Fibroblast of villous mesenchyme (primary cell): ENCODE results near the gene RNF215. TPM values are rescaled to one million over a fixed set of nuclear protein-coding genes. Genes with fewer than 3 reads are reported as not detected.
"Not testable (repeated sequence)": the region's sequence is repeated elsewhere in the genome, so short reads cannot be mapped to it uniquely, and the experiment has no call there.

Experiments used
- DNase-seq: peaks from one replicate; pipeline ENCODE4 v3.0.0-alpha.2; 2010; ENCODE audit warnings: low read depth
- H3K4me3 ChIP-seq: 2 replicates; pipeline ENCODE4 v1.5.1; 2011; ENCODE audit warnings: low read depth, mild to moderate bottlenecking, low read length
- CTCF ChIP-seq: IDR thresholded peaks from 2 replicates; pipeline ENCODE4 v1.5.1; 2012; ENCODE audit warnings: low read depth, mild to moderate bottlenecking, low read length; ENCODE audit not compliant: insufficient read depth
- total RNA-seq: library from RNA; depleted of rRNA; stranded (reverse); fragments of >200 nt; gene quantifications from 2 replicates; pipeline ENCODE4 v1.2.3, GENCODE V29; 2012

The RNF215 gene
- total RNA-seq, 1 donor = 20.3 TPM

DNA sequence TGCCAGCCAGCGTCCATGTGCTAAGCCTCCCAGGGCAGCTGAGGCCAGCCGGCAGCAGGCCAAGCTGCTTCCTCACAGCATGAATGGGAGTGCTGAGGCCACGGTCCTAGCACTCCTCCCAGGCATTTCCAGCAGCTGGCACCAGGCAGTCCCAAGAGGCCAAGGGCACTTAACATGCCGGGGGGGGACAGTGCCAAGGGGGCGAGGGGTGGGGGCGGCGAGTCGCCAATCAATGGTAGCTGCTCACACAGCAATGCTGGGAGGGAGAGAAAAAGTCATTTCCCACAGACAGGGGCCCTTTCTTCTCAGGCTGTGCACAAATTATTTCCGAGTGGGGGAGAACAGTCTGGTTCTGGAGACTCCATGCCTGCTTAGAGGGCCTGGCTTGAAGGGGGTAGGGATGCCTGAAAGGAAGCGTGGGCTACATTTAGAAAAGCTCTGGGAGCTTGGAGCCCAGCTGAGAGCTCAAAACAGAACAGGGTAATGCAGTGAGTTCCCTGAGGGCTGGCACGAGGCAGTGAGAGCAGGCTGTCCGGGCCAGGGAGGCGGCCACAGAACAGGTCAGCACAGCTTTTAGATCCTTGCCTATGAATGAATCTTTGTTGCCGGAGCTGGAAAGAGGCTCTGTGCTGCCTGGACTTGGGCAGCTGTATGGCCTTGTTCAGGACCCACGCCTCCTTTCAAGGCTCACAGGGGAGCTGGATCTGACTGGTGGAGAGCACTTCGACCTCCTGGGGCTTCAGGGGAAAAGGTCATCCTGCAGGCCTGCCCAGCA lies 46.1 kb downstream of the RNF215 start:
- no peak overlapping the region for H3K4me3 ChIP-seq
- DNase-seq = no peak
- no peak for TF ChIP-seq CTCF

DNA sequence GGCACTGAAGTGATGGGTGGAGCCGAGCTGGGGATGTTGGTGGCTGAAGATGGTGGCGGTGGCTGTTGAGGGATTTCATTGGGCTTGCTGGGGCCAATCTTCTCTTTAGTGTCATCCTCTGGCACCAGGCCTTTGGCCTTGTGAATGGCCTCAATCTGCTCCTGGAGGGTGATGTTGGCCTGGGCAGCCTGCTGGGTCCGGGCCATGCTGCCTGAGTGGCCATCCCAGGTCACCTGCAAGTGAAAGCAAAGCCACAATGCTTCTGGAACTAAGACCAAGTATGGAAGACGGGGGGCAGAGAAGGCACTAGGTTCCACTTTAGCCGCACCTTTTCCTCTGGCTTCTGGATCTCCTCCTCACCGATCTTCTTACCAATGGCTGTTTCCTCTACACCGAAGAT lies 48.4 kb downstream of the RNF215 start:
- H3K4me3 ChIP-seq = no peak overlapping the region
- no peak for DNase-seq
- TF ChIP-seq CTCF = no peak

- H3K4me3 ChIP-seq, DNase-seq: not testable (repeated sequence)
Measured at GRCh38 chr22:30338341-30338740, 48.9 kb downstream of the RNF215 start.

- H3K4me3 ChIP-seq = no peak overlapping the region
- DNase-seq = no peak
- TF ChIP-seq CTCF = no peak
Measured at GRCh38 chr22:30337461-30337778, 49.8 kb downstream of the RNF215 start.

DNA sequence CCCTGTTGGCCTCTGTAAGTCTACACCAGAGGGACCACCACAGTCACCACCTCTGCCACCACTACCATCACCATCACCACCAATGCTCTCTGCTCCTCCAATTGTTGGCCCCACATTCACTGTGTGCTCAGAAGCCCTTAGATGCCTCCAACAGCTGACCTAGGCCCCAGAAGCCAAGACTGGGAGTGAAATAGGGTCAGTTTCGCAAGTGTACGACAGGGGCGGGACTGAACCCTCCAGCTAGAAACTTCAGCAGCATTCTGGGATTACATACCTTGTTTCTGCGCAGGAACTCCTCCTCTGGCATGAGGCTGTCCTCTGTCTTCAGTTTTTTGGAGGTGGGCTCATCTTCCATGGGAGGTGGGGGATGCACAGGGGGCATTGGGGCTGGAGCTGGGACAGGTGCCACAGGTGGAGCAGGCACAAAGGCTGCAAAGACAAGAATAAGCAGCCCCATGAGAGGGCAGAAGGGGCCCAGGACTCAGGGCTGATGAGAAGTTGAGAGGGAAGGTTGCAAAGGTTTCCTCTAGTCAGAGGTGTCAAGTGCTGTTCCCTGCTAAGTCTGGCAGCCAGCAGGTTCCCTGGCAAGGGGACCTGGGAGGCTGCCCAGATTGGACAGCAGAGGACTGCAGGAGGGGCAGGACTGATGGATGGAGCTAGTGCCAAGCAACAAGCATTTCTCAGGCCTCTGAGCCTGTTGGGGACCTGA lies 50.3 kb downstream of the RNF215 start:
- no peak for DNase-seq
- H3K4me3 ChIP-seq = no peak overlapping the region
- TF ChIP-seq CTCF = no peak

- H3K4me3 ChIP-seq = no peak overlapping the region
- TF ChIP-seq CTCF = no peak
- no peak for DNase-seq
Measured at GRCh38 chr22:30335236-30335635, 52.0 kb downstream of the RNF215 start.

DNA sequence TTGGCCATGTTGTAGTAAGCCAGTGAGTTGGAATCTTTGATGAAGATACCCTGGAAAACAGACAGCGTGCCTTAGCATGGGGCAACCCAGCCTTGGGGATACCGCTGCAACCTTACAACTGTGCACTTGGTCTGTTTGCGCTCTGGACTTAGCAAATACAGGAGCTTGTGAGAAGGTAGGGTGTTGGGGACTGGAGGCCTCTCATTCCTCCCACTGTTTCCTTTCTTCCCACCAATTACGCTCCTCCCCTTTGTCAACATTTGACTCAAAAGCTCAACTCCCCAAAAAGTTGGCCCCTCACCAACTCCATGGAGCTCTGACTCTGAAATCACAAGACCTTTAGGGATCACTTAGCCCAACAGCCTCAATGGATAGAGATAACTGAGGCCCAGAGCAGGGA lies 52.6 kb downstream of the RNF215 start:
- no peak overlapping the region for H3K4me3 ChIP-seq
- no peak for DNase-seq
- no peak for TF ChIP-seq CTCF
